Measurements from ENCODE around the gene CSF1. TPM values are rescaled to one million over a fixed set of nuclear protein-coding genes. Genes with fewer than 3 reads are reported as not detected.
"Not testable (repeated sequence)": the region's sequence is repeated elsewhere in the genome, so short reads cannot be mapped to it uniquely, and the experiment has no call there.

The CSF1 gene, protein sequence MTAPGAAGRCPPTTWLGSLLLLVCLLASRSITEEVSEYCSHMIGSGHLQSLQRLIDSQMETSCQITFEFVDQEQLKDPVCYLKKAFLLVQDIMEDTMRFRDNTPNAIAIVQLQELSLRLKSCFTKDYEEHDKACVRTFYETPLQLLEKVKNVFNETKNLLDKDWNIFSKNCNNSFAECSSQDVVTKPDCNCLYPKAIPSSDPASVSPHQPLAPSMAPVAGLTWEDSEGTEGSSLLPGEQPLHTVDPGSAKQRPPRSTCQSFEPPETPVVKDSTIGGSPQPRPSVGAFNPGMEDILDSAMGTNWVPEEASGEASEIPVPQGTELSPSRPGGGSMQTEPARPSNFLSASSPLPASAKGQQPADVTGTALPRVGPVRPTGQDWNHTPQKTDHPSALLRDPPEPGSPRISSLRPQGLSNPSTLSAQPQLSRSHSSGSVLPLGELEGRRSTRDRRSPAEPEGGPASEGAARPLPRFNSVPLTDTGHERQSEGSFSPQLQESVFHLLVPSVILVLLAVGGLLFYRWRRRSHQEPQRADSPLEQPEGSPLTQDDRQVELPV
- total RNA-seq, result 10 to 100 TPM; 24.2 to 57.6 (median 44.3) TPM
- 10 to 100 TPM; 13.1 to 48.6 TPM for polyA plus RNA-seq
- long read RNA-seq, donor 1, full-length matches to known transcripts, result 4 of 63 reads
- long read RNA-seq, donor 1, partial matches to known transcripts, result 33 of 63 reads
- long read RNA-seq, donor 1, other reads (novel, unspliced or antisense), result 26 of 63 reads
- long read RNA-seq, donor 2, full-length matches to known transcripts, result 1 of 1 reads
- long read RNA-seq, donor 2, partial matches to known transcripts, result 0 of 1 reads
- long read RNA-seq, donor 2, other reads (novel, unspliced or antisense), result 0 of 1 reads
- long read RNA-seq, donor 3, full-length matches to known transcripts, result 90 of 157 reads
- long read RNA-seq, donor 3, partial matches to known transcripts, result 61 of 157 reads
- long read RNA-seq, donor 3, other reads (novel, unspliced or antisense), result 6 of 157 reads

GRCh38 chr1:109910123-109910962, at the start of gene CSF1:
Gene CSF1, plus strand, starts transcription at chr1:109910849. Its CDS starts 175 bp downstream, at chr1:109911024.
- Histone ChIP-seq H3K27me3 (no peaks in the 10 kb centered on the region), H3K4me3 (peak within 1 kb of the TSS; percentile 87), H3K9me3 (no peaks in the 10 kb centered on the region), H3K36me3 (no peaks in the 10 kb centered on the region), H3K27ac (peak within 1 kb of the TSS; percentile 63 to 68), H3K4me1 (ENCODE audit: insufficient read depth) (peaks cover 11% of the 10 kb centered on the region)
- peak; percentile 87 to 94 (median 92) for DNase-seq
- intact Hi-C loops (cut with DNase I), result loop anchor here in 3 of 4 donors (5.0 to 10.0 kb wide), 3 partner anchors 33 to 136 kb away; no protein-coding TSS in a partner anchor
- WGBS, 3 donors, result 1 to 3% (median 2%) methylated on average over 30 to 45 of the region's 45 CpGs
- TF ChIP-seq POLR2A (IDR thresholded peaks at IDR 0.05), result peak; percentile 72
- TF ChIP-seq, protein P1, sequence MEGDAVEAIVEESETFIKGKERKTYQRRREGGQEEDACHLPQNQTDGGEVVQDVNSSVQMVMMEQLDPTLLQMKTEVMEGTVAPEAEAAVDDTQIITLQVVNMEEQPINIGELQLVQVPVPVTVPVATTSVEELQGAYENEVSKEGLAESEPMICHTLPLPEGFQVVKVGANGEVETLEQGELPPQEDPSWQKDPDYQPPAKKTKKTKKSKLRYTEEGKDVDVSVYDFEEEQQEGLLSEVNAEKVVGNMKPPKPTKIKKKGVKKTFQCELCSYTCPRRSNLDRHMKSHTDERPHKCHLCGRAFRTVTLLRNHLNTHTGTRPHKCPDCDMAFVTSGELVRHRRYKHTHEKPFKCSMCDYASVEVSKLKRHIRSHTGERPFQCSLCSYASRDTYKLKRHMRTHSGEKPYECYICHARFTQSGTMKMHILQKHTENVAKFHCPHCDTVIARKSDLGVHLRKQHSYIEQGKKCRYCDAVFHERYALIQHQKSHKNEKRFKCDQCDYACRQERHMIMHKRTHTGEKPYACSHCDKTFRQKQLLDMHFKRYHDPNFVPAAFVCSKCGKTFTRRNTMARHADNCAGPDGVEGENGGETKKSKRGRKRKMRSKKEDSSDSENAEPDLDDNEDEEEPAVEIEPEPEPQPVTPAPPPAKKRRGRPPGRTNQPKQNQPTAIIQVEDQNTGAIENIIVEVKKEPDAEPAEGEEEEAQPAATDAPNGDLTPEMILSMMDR (IDR thresholded peaks at IDR 0.05), result no peak

GRCh38 chr1:109861616-109862015, 49.0 kb upstream of the CSF1 start:
- H3K9me3 ChIP-seq; H3K4me3 ChIP-seq; H3K27me3 ChIP-seq; DNase-seq; H3K27ac ChIP-seq; intact Hi-C loops (cut with DNase I); H3K36me3 ChIP-seq; H3K4me1 ChIP-seq (ENCODE audit: insufficient read depth): not testable (repeated sequence)
- 81 to 86% (median 86%) methylated on average over 2 of the region's 2 CpGs for WGBS, 3 donors

DNA sequence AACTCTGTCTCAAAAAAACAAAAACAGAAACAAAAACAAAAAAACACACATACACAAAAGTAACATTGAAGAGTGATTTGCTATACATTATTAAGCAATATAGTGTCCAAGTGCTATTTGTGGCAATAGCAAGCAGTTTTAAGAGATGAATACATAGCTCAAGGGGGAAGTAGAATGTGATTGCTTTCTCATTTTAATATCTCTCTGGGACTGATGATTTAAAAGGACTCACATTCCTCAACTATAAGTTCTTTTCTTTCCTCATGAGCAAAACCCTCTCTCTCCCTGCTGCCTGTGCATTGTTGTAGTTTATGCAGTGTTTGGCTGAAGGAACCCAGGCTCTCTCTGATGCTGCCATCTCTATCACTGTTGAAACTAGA, 47.0 kb upstream of the CSF1 start:
- H3K27ac ChIP-seq, result no peak overlapping the region
- H3K27me3 ChIP-seq, result no peaks in the 10 kb centered on the region
- TF ChIP-seq POLR2A (IDR thresholded peaks at IDR 0.05), result no peak
- peaks cover 4% of the 10 kb centered on the region for H3K4me1 ChIP-seq (ENCODE audit: insufficient read depth)
- no peaks in the 10 kb centered on the region for H3K9me3 ChIP-seq
- no peak overlapping the region for H3K4me3 ChIP-seq
- intact Hi-C loops (cut with DNase I), result no loop called here
- no peak for DNase-seq
- H3K36me3 ChIP-seq, result no peaks in the 10 kb centered on the region

DNA sequence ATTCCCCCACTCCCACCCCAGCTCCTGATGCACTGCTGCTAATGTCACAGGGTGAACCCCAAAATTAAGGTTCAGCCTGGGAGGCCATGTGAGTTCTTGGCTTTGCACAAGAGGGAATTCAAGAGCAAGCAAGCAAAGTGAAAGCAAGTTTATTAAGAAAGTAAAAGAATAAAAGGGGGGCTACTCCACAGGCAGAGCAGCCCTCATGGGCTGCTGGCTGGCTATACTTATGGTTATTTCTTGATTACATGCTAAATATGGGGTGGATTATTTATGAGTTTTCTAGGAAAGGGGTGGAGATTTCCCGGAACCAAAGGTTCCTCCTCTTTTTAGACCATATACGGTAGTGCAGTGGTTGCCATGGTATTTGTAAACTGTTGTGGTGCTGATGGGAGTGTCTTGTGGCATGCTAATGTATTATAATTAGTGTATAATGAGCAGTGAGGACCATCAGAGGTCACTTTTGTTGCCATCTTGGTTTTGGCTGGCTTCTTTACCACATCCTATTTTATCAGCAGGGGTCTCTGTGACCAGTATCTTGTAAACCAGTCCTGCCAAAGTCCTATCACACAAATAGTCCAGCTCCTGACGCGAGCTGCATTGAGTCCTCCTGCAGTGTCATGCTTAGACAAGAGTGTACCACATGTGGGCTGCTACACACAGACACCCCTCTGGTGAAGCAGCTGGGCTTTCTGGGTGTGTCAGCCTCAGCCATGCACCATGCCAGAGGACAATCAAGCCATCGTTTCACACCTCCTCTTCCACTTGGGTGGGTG, 46.4 kb upstream of the CSF1 start:
- Histone ChIP-seq H3K4me1 (ENCODE audit: insufficient read depth) (peaks cover 4% of the 10 kb centered on the region), H3K9me3 (no peaks in the 10 kb centered on the region), H3K4me3 (no peak overlapping the region), H3K36me3 (no peaks in the 10 kb centered on the region), H3K27me3 (no peaks in the 10 kb centered on the region), H3K27ac (no peak overlapping the region)
- TF ChIP-seq POLR2A (IDR thresholded peaks at IDR 0.05), result no peak
- TF ChIP-seq EP300 (IDR thresholded peaks at IDR 0.05), result no peak
- TF ChIP-seq, protein P1 (IDR thresholded peaks at IDR 0.05), result no peak
- 19 to 20% (median 20%) methylated on average over 5 of the region's 5 CpGs for WGBS, 3 donors
- no peak for DNase-seq
- intact Hi-C loops (cut with DNase I), result no loop called here

Measured in ovary (tissue), 10 donors.